ENCODE measurements around the gene TSPAN15.

The TSPAN15 gene

GRCh38 chr10:69473304-69473990 is 22.2 kb downstream of the TSPAN15 start:
- Histone ChIP-seq H3K27me3 (ENCODE audit: control insufficient read depth, insufficient read depth, low read length, poor library complexity, severe bottlenecking) (no peaks in the 10 kb centered on the region), H3K4me1 (ENCODE audit: control insufficient read depth, insufficient read depth, low read length) (peaks cover 5% of the 10 kb centered on the region), H3K27ac (ENCODE audit: insufficient read depth, low read depth, low read length, poor library complexity, severe bottlenecking) (no peak overlapping the region), H3K4me3 (ENCODE audit: insufficient read depth, low read depth, low read length) (no peak overlapping the region), H3K9me3 (ENCODE audit: control insufficient read depth, low read length) (no peaks in the 10 kb centered on the region), H3K36me3 (ENCODE audit: control insufficient read depth, insufficient read depth, low read length) (no peaks in the 10 kb centered on the region)
- 87 to 88% methylated on average over 10 of the region's 10 CpGs for WGBS, 2 experiments

GRCh38 chr10:69474742-69475432 is 23.6 kb downstream of the TSPAN15 start:
- Histone ChIP-seq H3K4me3 (ENCODE audit: insufficient read depth, low read depth, low read length) (no peak overlapping the region), H3K27ac (ENCODE audit: insufficient read depth, low read depth, low read length, poor library complexity, severe bottlenecking) (no peak overlapping the region), H3K36me3 (ENCODE audit: control insufficient read depth, insufficient read depth, low read length) (no peaks in the 10 kb centered on the region), H3K27me3 (ENCODE audit: control insufficient read depth, insufficient read depth, low read length, poor library complexity, severe bottlenecking) (no peaks in the 10 kb centered on the region), H3K4me1 (ENCODE audit: control insufficient read depth, insufficient read depth, low read length) (peaks cover 5% of the 10 kb centered on the region), H3K9me3 (ENCODE audit: control insufficient read depth, low read length) (no peaks in the 10 kb centered on the region)
- WGBS, 2 experiments, result 90 to 93% methylated on average over 9 of the region's 9 CpGs

DNA sequence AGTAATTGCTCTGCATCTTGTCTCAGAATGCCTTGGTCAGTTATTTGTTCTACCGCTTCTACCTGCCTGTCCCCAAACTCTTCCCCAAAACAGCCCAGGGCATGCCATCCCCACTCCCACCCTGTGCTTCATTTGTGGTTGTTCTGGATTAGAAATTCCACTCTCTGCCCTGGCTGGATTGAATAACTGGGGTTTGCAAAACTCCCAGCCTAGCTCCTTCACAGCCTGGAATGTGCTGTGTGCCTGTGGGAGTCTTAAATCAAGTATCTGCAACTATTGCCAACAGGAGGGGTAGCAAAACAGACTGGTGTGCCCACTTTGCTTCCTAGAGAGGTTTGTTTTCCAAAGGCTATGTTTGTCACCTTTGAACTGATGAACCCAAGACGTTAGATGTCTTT is 24.2 kb downstream of the TSPAN15 start:
- WGBS, 2 experiments, result 86 to 96% methylated on average over 2 of the region's 2 CpGs
- Histone ChIP-seq H3K36me3 (ENCODE audit: control insufficient read depth, insufficient read depth, low read length) (no peaks in the 10 kb centered on the region), H3K9me3 (ENCODE audit: control insufficient read depth, low read length) (no peaks in the 10 kb centered on the region), H3K4me1 (ENCODE audit: control insufficient read depth, insufficient read depth, low read length) (peaks cover 5% of the 10 kb centered on the region), H3K4me3 (ENCODE audit: insufficient read depth, low read depth, low read length) (no peak overlapping the region), H3K27me3 (ENCODE audit: control insufficient read depth, insufficient read depth, low read length, poor library complexity, severe bottlenecking) (no peaks in the 10 kb centered on the region), H3K27ac (ENCODE audit: insufficient read depth, low read depth, low read length, poor library complexity, severe bottlenecking) (no peak overlapping the region)

- no peaks in the 10 kb centered on the region for H3K27me3 ChIP-seq (ENCODE audit: control insufficient read depth, insufficient read depth, low read length, poor library complexity, severe bottlenecking)
- 90 to 91% methylated on average over 8 of the region's 8 CpGs for WGBS, 2 experiments
- H3K4me3 ChIP-seq (ENCODE audit: insufficient read depth, low read depth, low read length), result no peak overlapping the region
- H3K27ac ChIP-seq (ENCODE audit: insufficient read depth, low read depth, low read length, poor library complexity, severe bottlenecking), result no peak overlapping the region
- H3K36me3 ChIP-seq (ENCODE audit: control insufficient read depth, insufficient read depth, low read length), result no peaks in the 10 kb centered on the region
- H3K9me3 ChIP-seq (ENCODE audit: control insufficient read depth, low read length), result no peaks in the 10 kb centered on the region
- peaks cover 5% of the 10 kb centered on the region for H3K4me1 ChIP-seq (ENCODE audit: control insufficient read depth, insufficient read depth, low read length)
These were observed 26.8 kb downstream of the TSPAN15 start for GRCh38 chr10:69477968-69478597.

- no peak overlapping the region for H3K27ac ChIP-seq (ENCODE audit: insufficient read depth, low read depth, low read length, poor library complexity, severe bottlenecking)
- no peaks in the 10 kb centered on the region for H3K36me3 ChIP-seq (ENCODE audit: control insufficient read depth, insufficient read depth, low read length)
- no peaks in the 10 kb centered on the region for H3K9me3 ChIP-seq (ENCODE audit: control insufficient read depth, low read length)
- no peaks in the 10 kb centered on the region for H3K27me3 ChIP-seq (ENCODE audit: control insufficient read depth, insufficient read depth, low read length, poor library complexity, severe bottlenecking)
- no peaks in the 10 kb centered on the region for H3K4me1 ChIP-seq (ENCODE audit: control insufficient read depth, insufficient read depth, low read length)
- 85 to 89% methylated on average over 7 of the region's 7 CpGs for WGBS, 2 experiments
- H3K4me3 ChIP-seq (ENCODE audit: insufficient read depth, low read depth, low read length), result no peak overlapping the region
These were observed 28.2 kb downstream of the TSPAN15 start for GRCh38 chr10:69479240-69480067.

GRCh38 chr10:69480068-69480412 is 28.8 kb downstream of the TSPAN15 start:
- Histone ChIP-seq H3K4me3 (ENCODE audit: insufficient read depth, low read depth, low read length) (no peak overlapping the region), H3K9me3 (ENCODE audit: control insufficient read depth, low read length) (no peaks in the 10 kb centered on the region), H3K27ac (ENCODE audit: insufficient read depth, low read depth, low read length, poor library complexity, severe bottlenecking) (no peak overlapping the region), H3K36me3 (ENCODE audit: control insufficient read depth, insufficient read depth, low read length) (no peaks in the 10 kb centered on the region), H3K27me3 (ENCODE audit: control insufficient read depth, insufficient read depth, low read length, poor library complexity, severe bottlenecking) (no peaks in the 10 kb centered on the region), H3K4me1 (ENCODE audit: control insufficient read depth, insufficient read depth, low read length) (no peaks in the 10 kb centered on the region)
- 40 to 80% methylated on average over 1 of the region's 1 CpG for WGBS, 2 experiments

- Histone ChIP-seq H3K36me3 (ENCODE audit: control insufficient read depth, insufficient read depth, low read length) (no peaks in the 10 kb centered on the region), H3K9me3 (ENCODE audit: control insufficient read depth, low read length) (no peaks in the 10 kb centered on the region), H3K4me3 (ENCODE audit: insufficient read depth, low read depth, low read length) (no peak overlapping the region), H3K27ac (ENCODE audit: insufficient read depth, low read depth, low read length, poor library complexity, severe bottlenecking) (no peak overlapping the region), H3K4me1 (ENCODE audit: control insufficient read depth, insufficient read depth, low read length) (no peaks in the 10 kb centered on the region), H3K27me3 (ENCODE audit: control insufficient read depth, insufficient read depth, low read length, poor library complexity, severe bottlenecking) (no peaks in the 10 kb centered on the region)
- 93 to 96% methylated on average over 6 of the region's 6 CpGs for WGBS, 2 experiments
These were observed 30.0 kb downstream of the TSPAN15 start for GRCh38 chr10:69481305-69481704.

DNA sequence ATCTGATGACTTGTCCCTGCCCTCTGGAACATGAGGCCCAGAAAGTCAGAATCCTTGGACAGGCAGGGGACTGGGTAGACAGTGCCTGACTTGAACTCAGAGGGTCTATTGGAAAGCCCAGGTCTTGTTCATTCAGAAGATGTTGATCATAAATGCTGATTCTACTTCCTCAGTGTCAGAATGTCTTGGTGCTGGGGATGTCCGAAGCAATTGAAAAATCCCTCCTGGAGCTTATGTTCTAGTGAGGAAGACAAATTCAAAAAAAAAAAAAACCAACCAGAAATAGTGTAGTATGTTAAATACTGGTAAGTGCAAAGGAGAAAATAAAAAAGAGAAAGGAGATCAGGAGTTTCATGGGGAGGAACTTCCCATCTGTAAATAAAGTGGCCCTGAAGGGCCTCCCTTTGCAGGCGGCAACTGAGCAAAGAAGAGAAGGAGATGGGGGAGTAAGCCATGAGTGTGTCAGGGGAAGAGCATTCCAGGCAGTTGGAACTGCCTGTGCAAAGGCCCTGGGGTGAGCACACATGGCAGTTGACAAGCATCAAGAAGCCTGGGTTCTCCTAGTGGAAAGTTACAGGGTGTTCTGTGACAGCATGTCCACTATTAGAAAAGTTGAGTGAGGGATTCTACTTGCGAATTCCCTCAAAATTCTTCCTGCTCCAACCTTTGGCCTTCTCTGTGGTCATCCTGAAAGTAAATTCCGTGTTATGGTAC is 30.7 kb downstream of the TSPAN15 start:
- Histone ChIP-seq H3K4me3 (ENCODE audit: insufficient read depth, low read depth, low read length) (no peak overlapping the region), H3K27ac (ENCODE audit: insufficient read depth, low read depth, low read length, poor library complexity, severe bottlenecking) (no peak overlapping the region), H3K36me3 (ENCODE audit: control insufficient read depth, insufficient read depth, low read length) (no peaks in the 10 kb centered on the region), H3K27me3 (ENCODE audit: control insufficient read depth, insufficient read depth, low read length, poor library complexity, severe bottlenecking) (no peaks in the 10 kb centered on the region), H3K4me1 (ENCODE audit: control insufficient read depth, insufficient read depth, low read length) (no peaks in the 10 kb centered on the region), H3K9me3 (ENCODE audit: control insufficient read depth, low read length) (no peaks in the 10 kb centered on the region)
- WGBS, 2 experiments, result 92 to 99% methylated on average over 4 of the region's 4 CpGs

GRCh38 chr10:69483963-69484362 is 32.7 kb downstream of the TSPAN15 start:
- H3K4me3 ChIP-seq (ENCODE audit: insufficient read depth, low read depth, low read length), result no peak overlapping the region
- 94% methylated on average over 5 of the region's 5 CpGs for WGBS, 2 experiments
- H3K27ac ChIP-seq (ENCODE audit: insufficient read depth, low read depth, low read length, poor library complexity, severe bottlenecking), result no peak overlapping the region
- H3K4me1 ChIP-seq (ENCODE audit: control insufficient read depth, insufficient read depth, low read length), result no peaks in the 10 kb centered on the region
- no peaks in the 10 kb centered on the region for H3K27me3 ChIP-seq (ENCODE audit: control insufficient read depth, insufficient read depth, low read length, poor library complexity, severe bottlenecking)
- peaks cover 4% of the 10 kb centered on the region for H3K9me3 ChIP-seq (ENCODE audit: control insufficient read depth, low read length)
- H3K36me3 ChIP-seq (ENCODE audit: control insufficient read depth, insufficient read depth, low read length), result no peaks in the 10 kb centered on the region
